Activated T-helper 1 cell treated with anti-CD3 and anti-CD28 coated beads, Interleukin-12 subunit alpha, Interleukin-12 subunit beta, Interleukin-2, Interleukin-4 antibody, amounts not matched to agents 30 ng/mL and 10 ng/mL and 1 ng/mL, durations not matched to agents 14 hours and 24 hours and 36 hours (primary cell): Measurements from ENCODE around the gene CABP5. TPM values are rescaled to one million over a fixed set of nuclear protein-coding genes. Genes with fewer than 3 reads are reported as not detected.
"Not testable (repeated sequence)": the region's sequence is repeated elsewhere in the genome, so short reads cannot be mapped to it uniquely, and the experiment has no call there.

Experiments used
- DNase-seq: peaks from one replicate; pipeline ENCODE4 v3.0.0; 2021; ENCODE audit warnings: low spot score
- H3K27ac Mint-ChIP-seq: one replicate; pipeline ENCODE4 v1.8.0; 2021; ENCODE audit warnings: mild to moderate bottlenecking, mixed read lengths
- H3K27me3 Mint-ChIP-seq: one replicate; pipeline ENCODE4 v1.8.0; 2022; ENCODE audit warnings: mild to moderate bottlenecking, moderate library complexity, mixed read lengths; ENCODE audit not compliant: insufficient read depth
- H3K36me3 Mint-ChIP-seq: one replicate; pipeline ENCODE4 v1.8.0; 2021; ENCODE audit warnings: low read depth, mixed read lengths
- H3K4me1 Mint-ChIP-seq: one replicate; pipeline ENCODE4 v1.8.0; 2021; ENCODE audit warnings: low read depth, mixed read lengths
- H3K4me3 Mint-ChIP-seq: one replicate; pipeline ENCODE4 v1.8.0; 2021; ENCODE audit warnings: mild to moderate bottlenecking, moderate library complexity, mixed read lengths
- H3K9me3 Mint-ChIP-seq: one replicate; pipeline ENCODE4 v1.8.0; 2021; ENCODE audit warnings: mixed read lengths
- intact Hi-C: fragments of 100-400 bp; cut with micrococcal nuclease; formaldehyde crosslinking; loops from one replicate; pipeline ENCODE4 v1.15.1; 2024
- total RNA-seq: library from RNA; stranded (reverse); gene quantifications from 2 replicates; pipeline ENCODE4 v1.2.3, GENCODE V29; 2022

CABP5 gene
- total RNA-seq, result not detected in 2 replicates

- Mint-ChIP-seq H3K36me3 (peaks cover 3% of the 10 kb centered on the region), H3K4me1 (no peaks in the 10 kb centered on the region), H3K27ac (no peak within 1 kb of the TSS), H3K4me3 (no peak within 1 kb of the TSS), H3K27me3 (peaks cover 1% of the 10 kb centered on the region), H3K9me3 (peaks cover 6% of the 10 kb centered on the region)
- intact Hi-C loops, result no loop called here
- no peak for DNase-seq
These were observed at the start of gene CABP5 for GRCh38 chr19:48043675-48044258. CABP5 (minus strand) TSS chr19:48044079; CDS start chr19:48043922, 157 bp downstream.

- H3K4me1 Mint-ChIP-seq, DNase-seq, intact Hi-C loops, H3K4me3 Mint-ChIP-seq, H3K27ac Mint-ChIP-seq, H3K27me3 Mint-ChIP-seq: not testable (repeated sequence)
- peaks cover 27% of the 10 kb centered on the region for H3K36me3 Mint-ChIP-seq
- peaks cover 11% of the 10 kb centered on the region for H3K9me3 Mint-ChIP-seq
These were observed 47.3 kb upstream of the CABP5 start for GRCh38 chr19:48091111-48091718.

DNA sequence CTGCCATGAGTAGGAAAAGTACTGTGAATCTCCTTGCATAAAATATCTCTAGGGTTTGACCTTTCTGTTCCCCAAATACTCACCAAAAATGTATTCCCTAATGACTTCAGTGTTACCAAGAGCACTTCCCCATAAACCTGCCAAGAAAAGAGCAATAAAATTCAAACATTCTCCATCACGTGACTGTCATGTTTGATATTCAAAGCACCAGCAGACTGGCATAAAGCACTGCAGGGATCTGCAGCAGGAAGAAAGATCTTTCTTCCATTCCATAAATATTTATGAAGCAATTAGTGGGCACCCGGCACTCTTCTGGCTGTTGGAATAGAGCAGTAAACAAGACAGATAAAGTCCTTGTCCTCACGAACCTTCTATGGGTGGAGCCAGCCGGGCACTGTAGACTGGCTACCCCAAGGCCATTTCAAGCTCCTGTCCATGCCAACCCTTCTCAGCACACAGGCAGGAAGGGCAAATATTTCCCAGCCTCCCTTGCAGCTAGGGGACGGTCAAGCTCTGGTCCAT lies 46.5 kb upstream of the CABP5 start:
- no peaks in the 10 kb centered on the region for H3K4me1 Mint-ChIP-seq
- intact Hi-C loops, result no loop called here
- DNase-seq, result no peak
- no peak overlapping the region for H3K27ac Mint-ChIP-seq
- H3K9me3 Mint-ChIP-seq, result peaks cover 11% of the 10 kb centered on the region
- H3K4me3 Mint-ChIP-seq, result no peak overlapping the region
- peaks cover 20% of the 10 kb centered on the region for H3K36me3 Mint-ChIP-seq
- H3K27me3 Mint-ChIP-seq, result peaks cover 2% of the 10 kb centered on the region

DNA sequence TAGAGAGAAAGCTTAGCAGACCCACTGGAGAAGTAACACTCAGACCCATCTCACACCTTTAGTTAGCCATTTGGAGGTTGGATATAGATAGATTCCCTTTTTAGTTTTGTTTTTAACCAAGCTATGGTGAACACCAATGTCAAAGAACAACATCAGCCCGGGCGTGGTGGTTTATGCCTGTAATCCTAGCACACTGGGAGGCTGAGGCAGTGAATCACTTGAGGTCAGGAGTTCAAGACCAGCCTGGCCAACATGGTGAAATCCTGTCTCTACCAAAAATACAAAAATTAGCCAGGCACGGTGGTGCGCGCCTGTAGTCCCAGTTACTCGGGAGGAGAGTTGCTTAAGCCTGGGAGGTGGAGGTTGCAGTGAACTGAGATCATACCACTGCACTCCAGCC lies 45.1 kb upstream of the CABP5 start:
- DNase-seq, H3K9me3 Mint-ChIP-seq, H3K4me3 Mint-ChIP-seq, H3K4me1 Mint-ChIP-seq, intact Hi-C loops, H3K27me3 Mint-ChIP-seq, H3K27ac Mint-ChIP-seq: not testable (repeated sequence)
- peaks cover 11% of the 10 kb centered on the region for H3K36me3 Mint-ChIP-seq

DNA sequence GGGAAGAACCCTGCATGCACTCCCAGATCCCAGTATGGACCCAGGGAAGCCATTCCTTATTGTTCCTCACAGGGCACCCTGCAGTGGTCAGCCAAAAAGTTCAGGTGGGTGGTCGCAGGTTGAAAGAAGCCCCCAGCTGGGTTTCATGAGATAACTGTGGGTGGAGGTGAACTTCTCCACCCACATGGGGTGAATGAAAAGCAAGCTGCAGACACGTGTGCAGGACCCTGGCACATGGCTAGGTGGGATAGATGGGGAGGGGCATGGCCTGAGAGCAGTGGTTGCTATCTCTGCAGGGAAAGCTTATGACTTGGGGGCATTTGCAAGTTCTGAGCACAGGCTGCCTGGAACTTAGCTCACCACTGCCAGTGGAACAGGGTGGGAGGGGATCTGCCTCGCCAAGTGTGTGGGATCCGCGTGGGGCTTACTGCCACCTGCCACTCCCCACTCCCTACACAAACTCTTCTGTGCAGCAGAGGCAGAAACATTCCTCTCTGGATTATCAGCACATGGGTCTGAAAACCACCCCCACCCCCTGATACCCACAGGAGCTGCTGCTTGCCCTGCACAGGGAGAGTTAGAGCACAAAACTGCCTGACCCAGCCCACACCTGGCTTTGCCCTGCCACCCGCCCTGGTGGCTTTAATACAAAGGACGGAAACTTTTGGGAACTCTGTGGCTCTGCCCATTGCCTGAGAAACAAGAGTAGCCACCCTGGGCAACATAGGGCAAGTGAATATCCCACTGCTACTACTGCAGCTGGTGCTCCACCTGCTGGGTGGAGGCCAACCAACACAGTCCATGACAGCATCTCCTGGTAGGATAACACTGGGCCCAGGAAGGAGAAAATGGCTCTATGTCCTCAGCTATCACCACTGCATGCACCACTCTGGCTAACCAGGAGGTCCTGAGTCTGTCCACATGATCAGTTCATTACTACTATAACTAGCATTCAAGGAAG lies 42.3 kb upstream of the CABP5 start:
- intact Hi-C loops, result no loop called here
- no peaks in the 10 kb centered on the region for H3K9me3 Mint-ChIP-seq
- H3K27me3 Mint-ChIP-seq, result no peaks in the 10 kb centered on the region
- H3K36me3 Mint-ChIP-seq, result no peaks in the 10 kb centered on the region
- H3K4me3 Mint-ChIP-seq, result no peak overlapping the region
- no peak overlapping the region for H3K27ac Mint-ChIP-seq
- DNase-seq, result no peak
- no peaks in the 10 kb centered on the region for H3K4me1 Mint-ChIP-seq

GRCh38 chr19:48085076-48085475 lies 41.2 kb upstream of the CABP5 start:
- H3K9me3 Mint-ChIP-seq, result no peaks in the 10 kb centered on the region
- DNase-seq, result no peak
- no peaks in the 10 kb centered on the region for H3K36me3 Mint-ChIP-seq
- no peak overlapping the region for H3K4me3 Mint-ChIP-seq
- no peaks in the 10 kb centered on the region for H3K4me1 Mint-ChIP-seq
- H3K27me3 Mint-ChIP-seq, result no peaks in the 10 kb centered on the region
- intact Hi-C loops, result no loop called here
- H3K27ac Mint-ChIP-seq, result no peak overlapping the region

DNA sequence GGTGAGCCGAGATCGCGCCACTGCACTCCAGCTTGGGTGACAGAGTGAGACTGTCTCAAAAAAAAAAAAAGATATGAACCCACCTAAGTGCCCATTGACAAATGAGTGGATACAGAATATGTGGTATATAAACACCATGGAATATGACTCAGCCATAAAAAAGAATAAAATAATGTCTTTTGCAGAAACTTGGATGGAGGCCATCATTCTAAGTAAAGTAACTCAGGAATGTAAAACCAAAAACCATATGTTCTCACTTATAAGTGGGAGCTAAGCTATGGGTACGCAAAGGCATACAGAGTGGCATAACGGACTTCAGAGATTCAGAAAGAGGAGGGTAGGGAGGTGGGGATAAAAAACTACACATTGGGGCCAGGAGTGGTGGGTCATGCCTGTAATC lies 37.2 kb upstream of the CABP5 start:
- no peak for DNase-seq
- Mint-ChIP-seq H3K36me3 (peaks cover 3% of the 10 kb centered on the region), H3K9me3 (no peaks in the 10 kb centered on the region), H3K27me3 (no peaks in the 10 kb centered on the region), H3K4me1 (no peaks in the 10 kb centered on the region), H3K4me3 (no peak overlapping the region), H3K27ac (no peak overlapping the region)
- intact Hi-C loops, result no loop called here

- H3K4me3 Mint-ChIP-seq, H3K4me1 Mint-ChIP-seq, H3K9me3 Mint-ChIP-seq, DNase-seq, H3K36me3 Mint-ChIP-seq, H3K27me3 Mint-ChIP-seq, intact Hi-C loops, H3K27ac Mint-ChIP-seq: not testable (repeated sequence)
These were observed 26.4 kb upstream of the CABP5 start for GRCh38 chr19:48070177-48070769.

DNA sequence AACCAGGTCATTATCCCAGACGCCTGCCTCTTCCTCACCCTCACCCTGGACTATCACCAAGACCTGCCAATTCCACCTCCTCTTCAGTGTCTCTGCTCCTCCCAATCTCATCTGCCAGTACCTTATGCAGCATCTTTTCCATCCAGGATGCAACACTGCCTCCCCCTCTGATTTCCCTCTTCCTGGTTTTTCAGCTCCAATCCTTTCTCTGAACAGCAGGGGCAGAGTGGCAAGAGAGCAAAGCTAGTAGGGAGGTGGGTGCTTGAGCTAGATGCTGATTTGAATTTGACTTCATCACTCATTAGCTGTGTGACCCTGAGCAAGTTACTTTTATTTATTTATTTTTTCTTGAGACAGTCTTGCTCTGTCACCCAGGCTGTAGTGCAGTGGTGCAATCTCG lies 25.6 kb upstream of the CABP5 start:
- no peak overlapping the region for H3K27ac Mint-ChIP-seq
- peaks cover 1% of the 10 kb centered on the region for H3K36me3 Mint-ChIP-seq
- no peak overlapping the region for H3K4me3 Mint-ChIP-seq
- H3K9me3 Mint-ChIP-seq, result no peaks in the 10 kb centered on the region
- no peaks in the 10 kb centered on the region for H3K4me1 Mint-ChIP-seq
- no peak for DNase-seq
- intact Hi-C loops, result no loop called here
- peaks cover 2% of the 10 kb centered on the region for H3K27me3 Mint-ChIP-seq

DNA sequence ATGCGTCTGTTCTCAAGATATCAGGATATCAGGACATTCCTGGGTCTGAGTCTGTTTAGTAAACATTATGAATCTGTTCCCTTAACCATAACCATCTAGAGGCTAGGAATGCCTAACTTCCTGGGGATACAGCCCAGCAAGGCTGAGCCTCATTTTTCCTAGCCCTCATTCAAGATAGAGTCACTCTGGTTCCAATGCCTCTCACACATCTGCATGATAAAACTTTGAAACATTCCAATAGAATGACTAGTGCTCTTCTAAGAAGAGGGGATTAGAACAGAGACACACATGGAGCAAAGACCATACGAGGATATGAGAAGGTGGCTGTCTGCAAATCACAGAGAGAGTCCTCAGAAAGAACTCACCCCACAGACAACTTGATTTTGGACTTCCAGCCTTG lies 20.6 kb upstream of the CABP5 start:
- Mint-ChIP-seq H3K4me3 (no peak overlapping the region), H3K27ac (no peak overlapping the region), H3K4me1 (no peaks in the 10 kb centered on the region), H3K27me3 (peaks cover 2% of the 10 kb centered on the region), H3K9me3 (no peaks in the 10 kb centered on the region), H3K36me3 (no peaks in the 10 kb centered on the region)
- intact Hi-C loops, result no loop called here
- DNase-seq, result no peak

- Mint-ChIP-seq H3K9me3 (no peaks in the 10 kb centered on the region), H3K27me3 (peaks cover 2% of the 10 kb centered on the region)
These were observed 17.8 kb upstream of the CABP5 start for GRCh38 chr19:48061401-48062344.

GRCh38 chr19:48060381-48060780 lies 16.5 kb upstream of the CABP5 start:
- no peaks in the 10 kb centered on the region for H3K27me3 Mint-ChIP-seq
- DNase-seq, result no peak
- no peaks in the 10 kb centered on the region for H3K4me1 Mint-ChIP-seq
- intact Hi-C loops, result no loop called here
- no peaks in the 10 kb centered on the region for H3K9me3 Mint-ChIP-seq
- H3K36me3 Mint-ChIP-seq, result no peaks in the 10 kb centered on the region
- H3K4me3 Mint-ChIP-seq, result no peak overlapping the region
- H3K27ac Mint-ChIP-seq, result no peak overlapping the region

More at GRCh38 chr19:48061401-48062344, 17.8 kb upstream of the CABP5 start:
- no peaks in the 10 kb centered on the region for H3K36me3 Mint-ChIP-seq
- no peak overlapping the region for H3K27ac Mint-ChIP-seq
- intact Hi-C loops, result no loop called here
- no peak overlapping the region for H3K4me3 Mint-ChIP-seq
- no peaks in the 10 kb centered on the region for H3K4me1 Mint-ChIP-seq
- DNase-seq, result no peak
